Measurements from ENCODE around the gene UBALD2. TPM values are rescaled to one million over a fixed set of nuclear protein-coding genes. Genes with fewer than 3 reads are reported as not detected.
A peak's percentile ranks its signal among the peaks of the same experiment; 100 is the strongest.

The UBALD2 gene
- total RNA-seq, 1 experiment from 2014 or later, result 30.3 TPM

DNA sequence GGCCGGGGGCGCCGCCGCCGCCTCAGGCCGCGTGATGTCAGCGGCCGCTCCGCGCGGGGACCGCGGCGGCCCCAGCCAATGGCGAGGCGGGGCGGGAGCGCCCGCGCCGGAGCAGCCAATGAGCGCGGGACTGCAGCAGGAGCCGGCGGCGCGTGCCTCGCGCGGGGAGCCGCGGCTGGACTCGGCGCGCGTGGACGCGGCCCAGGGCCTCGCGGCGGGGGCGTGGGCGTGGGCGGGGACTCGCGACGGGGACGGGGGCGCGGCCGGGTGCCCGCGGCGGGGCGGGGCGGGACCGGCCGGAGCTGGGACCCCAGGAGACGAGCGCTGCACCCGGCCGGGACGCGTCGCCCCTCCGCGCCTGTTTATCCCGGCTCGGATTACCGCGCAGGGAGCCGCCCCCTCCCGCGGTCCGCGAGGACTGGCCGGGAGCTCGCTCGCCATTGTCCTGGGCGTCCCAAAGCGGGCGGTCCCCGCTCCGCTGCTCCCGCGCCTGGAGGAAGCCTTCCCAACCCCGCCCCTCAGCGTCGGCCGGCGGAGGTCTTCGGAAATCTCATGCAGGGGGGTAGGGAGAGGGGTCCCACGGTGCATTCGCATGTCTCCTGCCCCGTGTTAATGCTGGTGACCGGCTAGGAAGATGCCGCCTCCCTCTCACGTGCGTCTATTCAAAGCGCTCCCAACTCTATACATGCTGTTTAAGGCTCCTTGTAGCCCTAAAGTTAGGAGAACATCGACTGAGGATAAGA, 24.5 kb upstream of the UBALD2 start, which contains the start of gene RNF157 (continued):
- TF ChIP-seq HMGXB4 (CRISPR knock-in tag; IDR thresholded peaks at IDR 0.05) (0 out of 2 replicates have a peak, but pooled peaks have one; percentile 54), GRHL2 (CRISPR knock-in tag; IDR thresholded peaks at IDR 0.05; ENCODE audit: insufficient replicate concordance, severe bottlenecking) (no peak), PRRX2 (CRISPR knock-in tag; IDR thresholded peaks at IDR 0.05) (no peak), ATF2 (CRISPR knock-in tag; IDR thresholded peaks at IDR 0.05; ENCODE audit: borderline replicate concordance, low read depth) (no peak), CREM (CRISPR knock-in tag; IDR thresholded peaks at IDR 0.05) (peak; percentile 52; the same call in 1 of the 2 replicates), TEAD1 (CRISPR knock-in tag; IDR thresholded peaks at IDR 0.05) (peak; percentile 57; the same call in 1 of the 2 replicates), TP53 (CRISPR knock-in tag; IDR thresholded peaks at IDR 0.05) (no peak), OVOL2 (CRISPR knock-in tag; IDR thresholded peaks at IDR 0.05; ENCODE audit: borderline replicate concordance) (no peak), TEAD4 (CRISPR knock-in tag; IDR thresholded peaks at IDR 0.05) (no peak), ARID4B (CRISPR knock-in tag; IDR thresholded peaks at IDR 0.05; ENCODE audit: borderline replicate concordance) (peak; percentile 68; the same call in 1 of the 2 replicates), SOX15 (CRISPR knock-in tag; IDR thresholded peaks at IDR 0.05) (no peak), ZNF532 (CRISPR knock-in tag; IDR thresholded peaks at IDR 0.05; ENCODE audit: borderline replicate concordance) (no peak), NFE2L1 (CRISPR knock-in tag; IDR thresholded peaks at IDR 0.05) (no peak), IRF2 (CRISPR knock-in tag; IDR thresholded peaks at IDR 0.05; ENCODE audit: borderline replicate concordance, low read depth) (0 out of 2 replicates have a peak, but pooled peaks have one; percentile 32), RELA (CRISPR knock-in tag; IDR thresholded peaks at IDR 0.05; ENCODE audit: borderline replicate concordance) (no peak), MYBL2 (CRISPR knock-in tag; IDR thresholded peaks at IDR 0.05) (no peak), FOXP1 (CRISPR knock-in tag; IDR thresholded peaks at IDR 0.05; ENCODE audit: borderline replicate concordance) (peak; percentile 75; the same call in 1 of the 2 replicates), ESRRA (CRISPR knock-in tag; IDR thresholded peaks at IDR 0.05; ENCODE audit: borderline replicate concordance) (0 out of 2 replicates have a peak, but pooled peaks have one; percentile 31)
- TF ChIP-seq, protein P1, sequence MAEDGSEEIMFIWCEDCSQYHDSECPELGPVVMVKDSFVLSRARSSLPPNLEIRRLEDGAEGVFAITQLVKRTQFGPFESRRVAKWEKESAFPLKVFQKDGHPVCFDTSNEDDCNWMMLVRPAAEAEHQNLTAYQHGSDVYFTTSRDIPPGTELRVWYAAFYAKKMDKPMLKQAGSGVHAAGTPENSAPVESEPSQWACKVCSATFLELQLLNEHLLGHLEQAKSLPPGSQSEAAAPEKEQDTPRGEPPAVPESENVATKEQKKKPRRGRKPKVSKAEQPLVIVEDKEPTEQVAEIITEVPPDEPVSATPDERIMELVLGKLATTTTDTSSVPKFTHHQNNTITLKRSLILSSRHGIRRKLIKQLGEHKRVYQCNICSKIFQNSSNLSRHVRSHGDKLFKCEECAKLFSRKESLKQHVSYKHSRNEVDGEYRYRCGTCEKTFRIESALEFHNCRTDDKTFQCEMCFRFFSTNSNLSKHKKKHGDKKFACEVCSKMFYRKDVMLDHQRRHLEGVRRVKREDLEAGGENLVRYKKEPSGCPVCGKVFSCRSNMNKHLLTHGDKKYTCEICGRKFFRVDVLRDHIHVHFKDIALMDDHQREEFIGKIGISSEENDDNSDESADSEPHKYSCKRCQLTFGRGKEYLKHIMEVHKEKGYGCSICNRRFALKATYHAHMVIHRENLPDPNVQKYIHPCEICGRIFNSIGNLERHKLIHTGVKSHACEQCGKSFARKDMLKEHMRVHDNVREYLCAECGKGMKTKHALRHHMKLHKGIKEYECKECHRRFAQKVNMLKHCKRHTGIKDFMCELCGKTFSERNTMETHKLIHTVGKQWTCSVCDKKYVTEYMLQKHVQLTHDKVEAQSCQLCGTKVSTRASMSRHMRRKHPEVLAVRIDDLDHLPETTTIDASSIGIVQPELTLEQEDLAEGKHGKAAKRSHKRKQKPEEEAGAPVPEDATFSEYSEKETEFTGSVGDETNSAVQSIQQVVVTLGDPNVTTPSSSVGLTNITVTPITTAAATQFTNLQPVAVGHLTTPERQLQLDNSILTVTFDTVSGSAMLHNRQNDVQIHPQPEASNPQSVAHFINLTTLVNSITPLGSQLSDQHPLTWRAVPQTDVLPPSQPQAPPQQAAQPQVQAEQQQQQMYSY (CRISPR knock-in tag; IDR thresholded peaks at IDR 0.05), result peak; percentile 34; the same call in 1 of the 2 replicates
- TF ChIP-seq, protein P2, sequence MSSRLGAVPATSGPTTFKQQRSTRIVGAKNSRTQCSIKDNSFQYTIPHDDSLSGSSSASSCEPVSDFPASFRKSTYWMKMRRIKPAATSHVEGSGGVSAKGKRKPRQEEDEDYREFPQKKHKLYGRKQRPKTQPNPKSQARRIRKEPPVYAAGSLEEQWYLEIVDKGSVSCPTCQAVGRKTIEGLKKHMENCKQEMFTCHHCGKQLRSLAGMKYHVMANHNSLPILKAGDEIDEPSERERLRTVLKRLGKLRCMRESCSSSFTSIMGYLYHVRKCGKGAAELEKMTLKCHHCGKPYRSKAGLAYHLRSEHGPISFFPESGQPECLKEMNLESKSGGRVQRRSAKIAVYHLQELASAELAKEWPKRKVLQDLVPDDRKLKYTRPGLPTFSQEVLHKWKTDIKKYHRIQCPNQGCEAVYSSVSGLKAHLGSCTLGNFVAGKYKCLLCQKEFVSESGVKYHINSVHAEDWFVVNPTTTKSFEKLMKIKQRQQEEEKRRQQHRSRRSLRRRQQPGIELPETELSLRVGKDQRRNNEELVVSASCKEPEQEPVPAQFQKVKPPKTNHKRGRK (CRISPR knock-in tag; IDR thresholded peaks at IDR 0.05; ENCODE audit: borderline replicate concordance), result no peak
